ENCODE data around the gene MTERF4. TPM values are rescaled to one million over a fixed set of nuclear protein-coding genes. Genes with fewer than 3 reads are reported as not detected.

MTERF4 gene
- total RNA-seq, 1 experiment from 2014 or later = 46.2 TPM

GRCh38 chr2:241088376-241088775 is 13.7 kb downstream of the MTERF4 start:
- DNase-seq (ENCODE audit: low spot score) = no peak

DNA sequence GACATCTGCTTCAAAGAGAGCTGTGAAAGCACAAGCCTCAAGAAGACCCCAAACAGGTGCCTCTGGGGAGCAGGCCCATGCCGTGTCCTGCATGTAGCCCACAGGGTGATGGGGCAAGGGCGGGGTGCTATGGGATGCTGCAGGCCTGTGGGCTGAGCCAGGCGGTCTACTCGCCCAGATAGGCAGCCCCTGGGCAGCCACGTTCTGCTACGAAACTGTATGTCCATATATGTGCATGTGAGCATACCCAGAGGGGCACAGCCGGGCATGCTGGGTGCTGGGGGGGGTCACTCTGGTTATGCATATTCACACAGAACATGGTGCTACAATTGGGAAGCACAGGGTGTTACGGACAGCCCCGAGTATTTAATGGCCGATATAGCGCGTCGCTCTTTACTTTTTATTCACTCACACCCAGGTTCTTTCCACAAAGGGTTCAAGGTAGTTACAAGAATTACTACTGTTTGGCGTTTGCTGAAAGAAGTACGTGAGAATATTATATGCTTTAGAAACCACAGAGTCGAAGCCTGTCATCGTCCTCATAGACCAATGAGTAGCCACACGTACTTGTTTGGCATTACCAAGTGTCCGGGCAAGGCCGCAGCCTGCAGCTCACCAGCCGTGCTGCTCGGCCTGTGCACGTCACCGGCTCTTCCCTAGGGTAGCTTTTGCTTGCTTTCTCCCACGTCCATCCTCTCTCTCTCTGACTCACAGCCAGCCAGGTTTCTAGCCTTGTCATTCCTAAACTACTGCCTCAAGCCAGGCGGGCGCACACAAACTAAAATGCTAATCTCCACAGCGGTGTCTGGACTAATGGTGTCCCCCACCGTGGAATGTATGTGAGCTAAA is 14.4 kb downstream of the MTERF4 start:
- DNase-seq (ENCODE audit: low spot score) = no peak

GRCh38 chr2:241084856-241085444 is 17.1 kb downstream of the MTERF4 start:
- no peak for DNase-seq (ENCODE audit: low spot score)

GRCh38 chr2:241083091-241083415 is 19.0 kb downstream of the MTERF4 start:
- DNase-seq (ENCODE audit: low spot score) = no peak

DNA sequence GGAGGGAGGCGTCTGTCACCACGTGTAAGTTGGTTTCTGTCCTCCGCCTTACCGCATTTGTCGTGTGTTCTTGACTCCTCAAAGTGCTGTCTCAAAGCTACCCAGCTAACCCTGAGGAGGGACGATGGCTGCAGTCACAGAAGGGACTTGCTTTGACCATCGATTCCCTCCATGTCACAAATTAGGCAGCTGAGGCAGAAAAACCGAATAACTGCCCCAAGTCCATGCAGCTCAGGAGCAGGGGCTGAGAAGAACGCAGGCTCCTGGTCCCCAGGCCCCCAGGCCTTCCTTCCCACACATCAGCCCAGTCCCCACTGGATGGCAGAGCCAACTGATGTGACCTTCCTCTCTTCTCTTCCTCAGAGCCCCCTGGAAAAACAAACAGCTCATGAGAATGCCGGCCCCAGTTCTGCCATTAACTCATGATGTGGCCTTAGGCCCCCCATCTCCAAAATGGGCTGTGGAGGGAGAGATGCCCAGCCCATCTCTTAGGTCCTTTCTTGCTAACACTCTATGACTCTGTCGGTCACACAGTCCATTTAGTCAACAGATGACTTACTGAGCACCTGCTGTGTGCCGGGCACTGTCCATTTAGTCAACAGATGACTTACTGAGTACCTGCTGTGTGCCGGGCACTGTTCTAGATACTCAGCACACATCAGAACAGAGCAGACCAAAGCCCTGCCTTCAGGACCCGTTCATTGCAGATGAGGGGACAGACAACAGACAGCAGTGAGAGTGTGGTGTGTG is 19.6 kb downstream of the MTERF4 start:
- DNase-seq (ENCODE audit: low spot score) = no peak

- no peak for DNase-seq (ENCODE audit: low spot score)
Observed at GRCh38 chr2:241081643-241082340, 20.3 kb downstream of the MTERF4 start.

DNA sequence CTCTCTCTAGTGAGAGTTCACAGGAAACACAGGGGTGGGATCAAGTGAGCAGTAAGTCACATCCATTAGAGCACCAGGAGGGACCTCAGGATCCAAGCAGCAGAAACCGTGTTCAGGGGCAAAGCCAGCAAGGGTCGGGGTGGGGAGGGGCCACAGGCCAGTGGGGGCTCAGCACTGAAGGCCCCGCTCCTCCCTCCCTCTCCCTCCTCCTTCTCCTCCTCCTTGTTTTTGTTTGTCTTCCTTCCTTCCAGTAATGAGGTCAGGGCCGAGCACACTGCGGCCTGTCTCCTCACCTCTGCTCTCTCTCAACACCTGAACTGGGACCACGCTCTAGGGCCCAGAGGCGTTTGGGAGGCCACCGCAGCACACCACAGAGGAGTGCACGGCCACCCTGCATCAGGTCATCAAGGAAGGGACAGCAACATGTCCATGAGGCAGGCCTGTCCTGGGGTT is 20.9 kb downstream of the MTERF4 start:
- DNase-seq (ENCODE audit: low spot score) = no peak

GRCh38 chr2:241080405-241081189 is 21.5 kb downstream of the MTERF4 start:
- DNase-seq (ENCODE audit: low spot score) = no peak

DNA sequence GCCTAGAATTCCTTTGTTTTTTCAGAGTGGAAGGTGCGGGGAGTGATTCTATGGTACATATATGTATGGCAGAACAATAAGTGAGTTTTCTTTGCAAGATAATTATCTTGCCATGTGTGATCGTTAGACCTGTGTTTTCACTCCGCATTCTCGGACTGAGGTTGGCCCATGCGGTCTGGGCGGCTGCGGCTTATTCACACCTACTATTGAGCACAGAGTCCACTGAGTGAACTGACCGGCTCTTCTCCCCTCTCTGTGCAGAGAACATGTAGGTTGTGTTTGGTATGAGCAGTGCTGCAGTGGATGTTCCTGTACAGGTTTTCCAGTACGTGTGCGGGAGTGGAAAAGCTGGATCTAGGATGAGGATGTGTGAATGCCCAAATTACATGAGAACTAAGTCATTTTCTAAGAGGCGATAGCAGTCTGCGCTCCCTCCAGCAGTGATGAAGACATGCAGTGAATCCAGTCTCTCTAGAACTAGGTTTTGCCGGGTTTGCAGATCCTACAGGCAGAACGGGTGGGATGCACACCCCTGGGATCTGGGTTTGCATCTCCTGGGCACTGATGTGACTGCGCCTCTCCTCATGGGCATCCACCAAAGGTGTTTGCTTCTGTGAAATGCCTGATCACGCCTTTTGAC is 27.1 kb downstream of the MTERF4 start:
- DNase-seq (ENCODE audit: low spot score) = no peak

GRCh38 chr2:241074065-241074818 is 27.8 kb downstream of the MTERF4 start:
- DNase-seq (ENCODE audit: low spot score) = no peak

DNA sequence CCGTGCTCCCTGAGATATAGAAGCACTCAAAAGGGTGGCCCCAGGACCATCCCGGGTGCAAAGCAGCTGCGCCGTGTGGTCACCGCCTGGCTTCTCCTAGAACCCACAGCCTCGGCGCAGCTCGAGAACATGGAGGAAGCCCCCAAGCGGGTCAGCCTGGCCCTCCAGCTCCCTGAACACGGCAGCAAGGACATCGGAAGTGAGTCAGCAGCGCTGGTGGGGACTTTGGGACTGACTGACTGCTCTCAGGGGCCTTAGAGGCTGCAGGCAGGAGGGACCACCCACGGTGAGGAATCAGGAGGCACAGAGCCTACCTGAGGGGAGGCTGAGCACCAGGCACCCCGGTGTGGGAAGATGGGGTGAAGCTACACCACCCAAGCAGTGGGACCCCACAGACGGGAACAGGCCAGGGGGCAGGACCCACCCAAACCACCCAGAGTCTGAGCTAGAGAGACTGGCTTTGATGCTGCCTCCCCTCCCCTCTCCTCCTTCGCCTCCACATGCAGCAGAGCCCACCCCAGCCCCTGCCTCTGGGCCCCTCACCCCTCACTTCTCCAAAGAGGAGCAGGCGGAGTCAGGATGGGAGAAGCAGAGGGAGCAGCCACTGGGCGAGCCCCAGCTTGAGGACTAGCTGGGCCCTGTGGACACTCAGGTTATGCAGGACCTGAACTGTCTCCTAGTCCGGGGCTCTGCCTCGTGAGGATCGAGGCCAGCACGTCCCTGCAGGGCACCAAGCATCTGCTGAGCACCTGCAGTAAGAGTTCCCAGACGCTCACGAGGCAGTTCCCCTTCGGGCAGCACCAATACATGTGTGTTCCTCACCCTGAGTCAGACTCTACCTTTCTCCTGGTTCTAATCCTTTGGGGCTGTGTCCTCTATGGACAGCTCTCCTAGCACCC is 28.7 kb downstream of the MTERF4 start:
- DNase-seq (ENCODE audit: low spot score) = no peak

- DNase-seq (ENCODE audit: low spot score) = no peak
Observed at GRCh38 chr2:241072553-241073165, 29.4 kb downstream of the MTERF4 start.

- DNase-seq (ENCODE audit: low spot score) = no peak
Observed at GRCh38 chr2:241072151-241072550, 29.9 kb downstream of the MTERF4 start.

DNA sequence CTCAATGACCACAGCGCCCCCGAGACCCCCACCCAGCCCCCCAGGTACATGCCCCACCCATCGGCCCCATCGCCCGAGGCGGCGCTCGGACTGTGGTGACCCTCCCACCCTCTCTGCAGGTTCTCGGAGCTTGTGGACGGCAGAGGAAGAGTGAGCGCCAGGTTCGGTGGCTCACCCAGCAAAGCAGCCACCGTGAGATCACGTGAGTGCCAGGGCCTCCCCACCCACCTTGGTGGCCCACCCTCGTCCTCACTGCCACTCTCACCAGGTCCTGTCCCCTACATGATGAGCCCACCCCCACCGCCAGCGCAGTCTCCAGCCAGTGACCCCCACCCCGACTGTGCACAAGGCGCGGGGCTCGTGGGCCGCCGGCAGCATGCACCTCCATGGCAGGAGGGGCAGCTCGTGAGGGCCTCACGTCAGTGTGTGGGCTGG is 30.4 kb downstream of the MTERF4 start:
- DNase-seq (ENCODE audit: low spot score) = no peak

DNA sequence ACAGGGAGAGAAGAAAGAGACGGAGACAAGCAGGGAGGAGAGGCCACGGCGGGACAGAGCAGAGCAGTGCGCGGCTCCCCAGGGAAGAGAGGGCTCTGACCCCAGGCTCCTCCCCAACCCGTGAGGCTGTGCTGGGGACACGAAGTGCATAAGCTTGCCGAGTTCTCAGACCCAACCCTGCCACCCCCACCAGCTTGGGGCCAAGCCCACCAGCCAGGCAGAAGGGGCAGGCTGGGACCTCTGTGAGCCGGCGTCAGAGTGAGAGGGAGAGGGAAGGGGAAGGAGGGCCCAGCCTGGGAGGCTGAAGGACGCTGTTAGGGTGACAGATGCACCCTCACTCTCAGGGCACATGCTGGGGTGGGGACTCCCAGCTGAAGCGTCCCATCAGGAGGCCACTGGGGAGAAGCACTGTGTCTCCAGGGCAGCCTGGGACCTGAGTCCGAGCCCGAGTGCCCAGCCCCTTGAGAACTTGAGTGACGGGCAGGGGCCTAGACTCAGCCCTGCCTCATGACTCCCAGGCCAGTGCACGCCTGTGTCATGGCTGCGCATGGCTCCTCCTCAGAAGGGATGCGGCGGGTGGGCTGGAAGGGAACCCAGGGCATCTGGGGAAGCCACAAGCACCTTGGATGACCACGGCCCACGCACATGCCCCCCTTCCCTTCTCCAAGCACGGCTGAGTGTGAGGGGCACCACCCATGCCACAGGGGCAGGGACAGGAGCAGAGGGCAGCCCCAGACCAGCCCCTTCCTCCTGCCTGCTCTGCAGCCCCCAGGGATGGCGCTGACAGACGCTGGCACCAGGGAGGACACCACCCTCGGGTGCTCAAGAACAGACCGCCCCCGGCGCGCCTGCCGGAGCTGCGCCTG is 31.0 kb downstream of the MTERF4 start:
- DNase-seq (ENCODE audit: low spot score) = no peak

- DNase-seq (ENCODE audit: low spot score) = no peak
Observed at GRCh38 chr2:241070361-241070760, 31.7 kb downstream of the MTERF4 start.

DNA sequence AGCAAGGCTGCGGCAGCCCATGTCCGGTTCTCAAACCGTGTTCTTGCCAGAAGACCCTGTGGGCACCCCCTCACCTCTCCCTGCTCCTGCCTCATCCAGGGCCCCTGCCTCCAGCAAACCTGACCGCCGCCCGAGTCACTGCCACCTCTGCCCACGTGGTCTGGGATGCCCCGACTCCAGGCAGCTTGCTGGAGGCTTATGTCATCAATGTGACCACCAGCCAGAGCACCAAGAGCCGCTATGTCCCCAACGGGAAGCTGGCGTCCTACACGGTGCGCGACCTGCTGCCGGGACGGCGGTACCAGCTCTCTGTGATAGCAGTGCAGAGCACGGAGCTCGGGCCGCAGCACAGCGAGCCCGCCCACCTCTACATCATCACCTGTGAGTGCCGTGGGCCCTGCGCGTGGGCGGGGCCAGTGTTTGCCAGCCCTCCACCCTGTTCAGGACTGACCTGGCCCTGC is 32.2 kb downstream of the MTERF4 start:
- DNase-seq (ENCODE audit: low spot score) = no peak

Measured in A172 (cell line).